SH-SY5Y (cell line): ENCODE results near the gene NTMT2.

Experiments
- GATA2 ChIP-seq: IDR thresholded peaks from 2 replicates; pipeline ENCODE4 v1.6.1; 2011; ENCODE audit warnings: mild to moderate bottlenecking, low read depth, low read length
- GATA3 ChIP-seq: IDR thresholded peaks from 2 replicates; pipeline ENCODE4 v1.6.1; 2011; ENCODE audit warnings: low read depth, mild to moderate bottlenecking, low read length, moderate library complexity

The NTMT2 gene

DNA sequence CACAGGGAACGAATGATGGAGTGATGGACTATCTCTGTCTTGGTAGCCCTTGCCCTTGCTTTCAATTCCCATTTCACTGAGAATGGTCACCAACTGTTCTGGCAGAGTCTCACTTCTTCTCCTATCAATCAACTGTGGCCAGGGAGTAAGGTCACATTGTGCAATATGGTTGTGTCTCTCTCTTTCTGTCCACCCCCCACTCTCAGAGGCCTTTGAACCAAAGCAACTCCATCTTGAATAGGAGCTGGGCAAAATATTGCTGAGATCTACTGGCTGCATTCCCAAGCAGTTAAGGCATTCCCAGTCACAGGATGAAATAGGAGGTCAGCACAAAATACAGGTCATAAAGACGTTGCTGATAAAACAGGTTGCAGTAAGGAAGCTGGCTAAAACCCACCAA, 36.7 kb downstream of the NTMT2 start:
- TF ChIP-seq GATA3 (no peak), GATA2 (no peak)

DNA sequence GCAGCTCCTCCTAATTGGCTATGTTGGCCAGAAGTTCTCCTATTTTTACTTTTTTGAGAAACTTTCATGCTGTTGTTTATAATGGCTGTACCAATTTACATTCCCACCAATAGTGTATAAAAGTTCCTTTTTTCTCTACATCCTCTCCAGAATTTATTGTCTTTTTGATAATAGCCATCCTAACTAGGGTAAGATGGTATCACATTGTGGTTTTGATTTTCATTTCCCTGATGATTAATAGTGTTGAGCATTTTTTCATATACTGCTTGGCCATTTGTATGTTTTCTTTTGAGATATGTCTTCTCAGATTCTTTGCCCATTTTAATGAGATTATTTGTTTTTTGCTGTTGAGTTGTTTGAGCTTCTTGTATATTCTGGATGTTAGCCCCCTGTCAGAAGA, 46.8 kb downstream of the NTMT2 start:
- TF ChIP-seq GATA3, result no peak

DNA sequence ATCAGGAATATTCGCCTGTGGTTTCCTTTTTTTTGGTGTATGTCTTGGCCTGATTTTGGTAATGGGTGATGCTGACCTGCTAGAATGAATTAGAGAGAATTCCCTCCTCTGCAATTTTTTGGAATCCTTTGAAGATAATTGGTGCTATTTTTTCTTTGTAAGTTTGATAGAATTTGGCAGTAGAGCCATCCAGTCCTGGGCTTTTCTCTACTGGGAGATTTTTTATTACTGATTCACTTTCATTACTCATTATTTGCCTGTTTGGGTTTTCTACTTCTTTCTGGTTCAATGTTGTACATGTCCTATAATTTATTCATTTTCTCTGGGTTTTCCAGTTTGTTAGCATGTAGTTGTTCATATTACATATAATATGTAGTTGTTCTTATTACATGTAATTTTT, 48.7 kb downstream of the NTMT2 start:
- TF ChIP-seq GATA2 (no peak), GATA3 (no peak)

DNA sequence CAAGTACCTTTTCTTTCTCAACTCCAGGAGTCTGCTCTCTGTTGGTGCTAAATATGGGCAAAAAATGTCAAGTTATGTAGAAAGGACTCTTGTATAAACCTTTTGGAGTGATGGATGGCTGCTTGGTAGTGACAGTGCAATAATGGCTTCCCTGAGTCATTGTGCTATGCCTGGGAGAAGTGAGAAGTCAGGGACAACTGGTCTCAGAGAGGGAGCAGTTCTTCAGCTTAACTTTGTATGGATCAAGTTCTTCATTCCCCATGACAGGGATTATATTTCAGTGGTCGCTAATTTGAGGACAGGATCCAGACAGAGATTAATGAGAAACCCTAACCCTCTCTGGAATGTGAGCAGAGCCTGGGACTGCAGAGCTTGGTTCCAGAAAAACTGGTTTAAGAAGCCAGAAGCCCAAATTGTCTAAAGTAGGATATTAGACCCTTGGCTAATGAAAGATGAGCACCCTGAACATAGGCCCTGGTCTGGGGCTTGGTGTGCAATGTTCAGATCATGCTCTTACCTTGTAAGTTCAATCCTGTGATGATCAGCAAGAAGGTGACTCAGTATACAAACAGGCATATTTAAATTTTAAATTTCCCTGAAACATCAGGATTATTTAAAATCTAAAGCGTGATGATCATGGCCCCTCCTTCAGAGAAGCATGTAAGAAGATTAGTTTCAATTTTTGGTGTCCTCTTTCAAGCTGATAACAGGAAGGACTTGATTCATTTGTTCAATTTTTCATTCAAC, 50.9 kb downstream of the NTMT2 start:
- TF ChIP-seq GATA3 (no peak), GATA2 (no peak)

DNA sequence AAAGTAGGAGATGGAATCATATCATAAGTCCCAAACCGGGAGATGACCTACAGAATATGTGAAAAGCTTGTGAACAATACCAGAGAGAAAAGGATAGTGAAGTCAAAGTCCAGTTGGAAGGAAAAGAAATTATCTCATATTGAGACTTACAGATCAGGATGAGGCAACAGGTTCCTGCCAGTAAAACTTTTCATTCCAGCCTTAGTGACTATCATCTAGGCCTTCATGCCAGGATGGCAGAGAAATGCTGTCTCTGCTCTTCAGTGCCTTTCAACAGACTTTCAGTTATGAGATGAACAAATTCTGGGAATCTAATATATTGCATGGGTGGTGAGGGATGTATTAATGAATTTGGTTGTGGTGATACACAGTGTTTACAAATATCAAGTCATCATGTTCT, 52.3 kb downstream of the NTMT2 start:
- TF ChIP-seq GATA2 (no peak), GATA3 (no peak)

DNA sequence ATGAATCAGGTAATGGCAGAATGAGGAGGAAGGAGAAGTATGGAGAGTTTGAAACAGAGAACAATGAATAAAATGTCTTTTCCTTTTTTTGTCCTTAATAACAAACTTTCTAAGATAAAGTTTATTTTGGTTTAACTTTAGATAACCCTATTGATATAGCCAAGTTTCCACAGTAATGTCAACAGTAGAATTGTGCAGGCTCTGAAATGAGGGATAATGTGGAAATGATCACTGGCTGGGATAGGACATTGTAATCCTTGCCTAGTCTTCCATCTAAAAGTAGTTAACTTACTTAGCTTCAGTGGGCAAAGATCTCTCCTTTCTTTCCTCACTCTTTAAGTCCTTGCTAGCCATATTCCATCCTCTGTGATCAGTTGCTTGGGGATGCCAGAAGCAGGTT, 52.8 kb downstream of the NTMT2 start:
- TF ChIP-seq GATA3 (no peak), GATA2 (no peak)

DNA sequence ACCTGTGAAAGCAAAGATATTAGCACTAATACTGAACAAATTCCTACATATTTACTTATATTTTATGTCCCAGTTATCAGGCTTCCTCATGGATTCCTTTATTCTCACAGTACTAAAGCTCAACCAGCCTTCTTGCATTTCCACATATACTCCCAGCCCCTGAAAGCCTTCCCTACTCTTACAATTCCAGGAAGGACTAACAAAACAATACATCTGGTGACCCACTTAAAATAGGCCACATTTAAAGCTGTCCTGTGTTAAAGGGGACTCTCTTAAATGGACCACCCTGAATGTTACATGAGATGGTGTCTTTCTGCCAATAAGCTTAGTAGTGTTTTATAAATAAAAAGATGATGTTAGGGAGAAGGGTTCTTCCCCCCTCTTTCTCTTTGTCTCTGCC, 54.4 kb downstream of the NTMT2 start:
- TF ChIP-seq GATA3 (no peak), GATA2 (no peak)

DNA sequence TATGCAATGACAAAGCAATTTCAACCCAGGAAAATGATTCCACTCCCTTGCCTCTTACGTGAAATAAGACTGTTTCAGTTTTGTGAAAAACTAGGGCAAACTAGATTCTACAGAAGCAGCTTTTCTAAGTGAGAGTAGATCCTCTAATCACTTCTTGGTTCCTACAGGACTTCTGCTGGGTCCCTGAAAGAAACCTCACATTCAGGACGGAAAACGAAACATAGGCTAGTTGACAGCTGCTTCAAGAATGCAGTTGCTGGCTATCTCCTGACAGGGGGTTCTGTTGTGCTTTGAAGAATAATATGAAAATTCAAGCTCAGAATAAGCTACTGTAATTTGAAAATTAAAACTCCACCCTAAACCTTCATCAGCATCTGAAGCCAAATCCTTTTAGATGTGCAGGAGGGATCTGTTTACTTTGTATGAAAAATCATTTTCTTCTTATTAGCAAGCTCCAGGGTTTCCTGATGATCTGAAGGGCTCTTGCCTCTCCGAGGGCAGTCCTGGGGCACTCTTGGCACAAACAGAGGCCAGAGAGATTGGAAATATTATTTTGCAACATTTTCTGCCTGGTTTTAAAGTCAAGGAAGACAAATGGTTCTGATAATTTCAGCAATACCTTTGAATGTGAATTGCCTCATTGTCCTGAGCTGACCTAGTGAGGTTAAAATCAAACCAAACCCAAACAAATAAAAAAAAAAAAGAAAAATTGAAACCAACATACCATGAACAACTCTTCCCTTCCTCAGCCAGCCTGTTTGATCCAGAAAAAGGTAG, 55.0 kb downstream of the NTMT2 start:
- TF ChIP-seq GATA2, result no peak
- TF ChIP-seq GATA3, result no peak

DNA sequence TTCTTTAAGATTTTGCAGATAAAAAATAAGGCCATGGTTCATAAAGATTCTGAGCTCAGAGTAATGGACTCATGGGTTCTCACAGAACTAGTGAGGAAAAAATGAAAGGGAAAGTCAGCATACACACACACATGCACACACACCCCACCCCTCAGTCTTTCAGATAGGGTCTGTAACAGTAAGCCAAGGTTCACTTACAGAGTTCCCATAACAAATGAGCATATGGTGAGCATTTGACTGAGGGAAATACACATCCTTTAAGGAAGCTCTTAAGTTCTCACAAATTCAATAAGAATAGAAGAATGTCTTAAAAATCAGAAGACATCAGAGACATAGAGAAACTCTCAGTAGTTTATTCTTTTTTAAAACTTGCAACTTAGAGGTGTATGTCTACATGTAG, 57.9 kb downstream of the NTMT2 start:
- TF ChIP-seq GATA2, result no peak
- no peak for TF ChIP-seq GATA3

DNA sequence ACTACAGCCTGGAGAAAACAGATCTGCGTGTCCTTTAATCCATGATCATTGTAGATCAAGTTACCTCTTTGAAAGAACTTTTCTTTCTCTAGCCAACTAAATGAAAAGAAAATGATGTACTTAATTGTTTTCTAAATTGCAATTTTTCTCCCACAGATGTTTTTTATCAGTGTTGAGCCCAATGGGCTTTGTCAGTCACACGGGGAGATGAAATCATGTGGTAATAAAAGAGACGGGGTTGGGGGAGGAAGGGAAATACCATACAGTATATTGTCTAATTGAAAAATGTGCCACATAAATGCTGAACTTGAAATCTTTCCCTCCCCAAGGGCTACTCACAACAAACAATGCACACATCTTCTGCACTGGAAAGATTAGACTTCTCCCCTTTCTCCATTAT, 58.4 kb downstream of the NTMT2 start:
- TF ChIP-seq GATA2, result no peak
- TF ChIP-seq GATA3, result no peak

DNA sequence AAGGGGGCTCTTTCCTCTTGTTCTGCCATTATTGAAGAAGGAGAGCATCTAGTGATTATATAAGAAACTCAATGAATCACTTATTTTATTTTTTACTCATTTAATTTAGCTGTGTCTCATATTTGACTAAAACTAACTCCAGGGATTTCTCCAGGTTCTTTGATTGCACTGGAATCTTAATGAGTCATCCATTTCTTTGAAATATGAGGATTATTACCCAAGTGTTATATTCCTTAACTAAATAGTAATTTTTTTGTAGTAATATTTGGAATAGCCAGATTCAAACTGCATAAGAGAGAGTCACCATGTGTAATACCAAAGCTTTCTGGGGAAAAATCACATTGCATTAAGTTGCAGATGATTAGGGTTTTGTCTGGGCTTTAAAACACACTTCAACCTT, 59.5 kb downstream of the NTMT2 start:
- TF ChIP-seq GATA2 (no peak), GATA3 (no peak)

DNA sequence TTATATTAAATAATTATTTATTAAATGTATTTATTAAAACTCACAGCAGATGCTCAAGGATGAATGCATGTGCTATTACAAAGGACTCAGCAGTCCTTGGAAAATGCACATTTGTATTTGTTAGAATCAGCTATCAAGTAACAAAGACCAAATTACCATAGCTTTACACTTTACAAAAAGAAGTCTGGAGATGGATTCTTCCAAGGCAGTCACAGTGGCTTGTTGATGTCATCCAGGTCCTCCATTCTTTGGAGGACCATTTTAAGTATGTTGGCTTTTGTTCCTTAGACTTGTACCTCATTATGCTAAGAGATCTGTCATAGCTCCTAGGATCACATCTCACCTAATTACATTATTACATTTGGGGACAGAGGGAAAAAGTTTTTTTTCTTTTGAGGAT, 63.4 kb downstream of the NTMT2 start:
- TF ChIP-seq GATA2 (no peak), GATA3 (no peak)

DNA sequence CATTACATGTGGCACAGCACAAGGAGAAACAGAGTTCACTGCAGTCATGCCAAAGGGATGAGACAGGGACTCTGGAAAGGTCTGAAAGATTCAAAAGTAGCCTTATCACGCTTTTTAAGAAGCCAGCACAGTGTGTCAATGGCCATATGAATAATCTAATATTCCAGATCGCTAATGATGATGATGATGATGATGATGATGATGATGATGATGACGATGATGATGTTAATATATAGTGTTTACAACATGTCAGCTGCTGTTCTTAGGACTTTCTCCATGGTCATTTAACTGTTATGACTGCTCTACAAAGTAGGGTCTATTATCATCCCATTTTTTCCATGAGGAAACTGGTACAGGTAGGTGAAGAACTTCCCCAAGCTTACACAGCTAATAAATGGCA, 64.4 kb downstream of the NTMT2 start:
- no peak for TF ChIP-seq GATA2
- no peak for TF ChIP-seq GATA3

DNA sequence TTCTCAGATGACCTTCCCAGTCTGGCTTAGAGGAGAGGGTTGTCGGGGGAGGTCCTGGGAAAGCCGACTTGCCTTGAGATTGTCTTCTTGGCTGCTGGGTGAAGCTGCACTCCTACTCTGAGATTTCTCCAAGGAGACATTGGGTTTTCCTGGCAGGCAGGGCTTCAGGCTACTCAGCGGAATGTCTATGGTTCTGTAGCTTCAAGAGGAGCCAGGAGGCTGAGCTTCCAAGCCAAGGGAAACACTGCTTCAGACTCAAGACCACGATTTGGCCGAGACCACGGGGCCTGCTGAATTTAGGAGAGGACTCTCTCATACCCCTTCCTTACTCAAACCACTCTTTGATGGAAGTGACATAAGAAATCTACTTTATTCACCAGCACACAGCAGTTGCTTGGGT, 67.8 kb downstream of the NTMT2 start:
- TF ChIP-seq GATA2 (no peak), GATA3 (no peak)
